Measurements from ENCODE around the gene SPECC1L.

SPECC1L gene

GRCh38 chr22:24433001-24433827, 162.6 kb downstream of the SPECC1L start:
- no peak for DNase-seq

GRCh38 chr22:24433828-24434470, 163.3 kb downstream of the SPECC1L start:
- no peak for DNase-seq

- no peak for DNase-seq
These were observed 164.1 kb downstream of the SPECC1L start for GRCh38 chr22:24434471-24435322.

GRCh38 chr22:24435323-24435645, 164.7 kb downstream of the SPECC1L start:
- DNase-seq = no peak

GRCh38 chr22:24435861-24436371, 165.3 kb downstream of the SPECC1L start:
- no peak for DNase-seq

- DNase-seq = no peak
These were observed 165.9 kb downstream of the SPECC1L start for GRCh38 chr22:24436553-24436952.

- no peak for DNase-seq
These were observed 166.5 kb downstream of the SPECC1L start for GRCh38 chr22:24437091-24437490.

- DNase-seq = no peak
These were observed 167.2 kb downstream of the SPECC1L start for GRCh38 chr22:24437741-24438328.

GRCh38 chr22:24440270-24440717, 169.7 kb downstream of the SPECC1L start:
- DNase-seq = no peak

- DNase-seq = no peak
These were observed 170.2 kb downstream of the SPECC1L start for GRCh38 chr22:24440718-24441405.

- DNase-seq = no peak
These were observed 171.0 kb downstream of the SPECC1L start for GRCh38 chr22:24441406-24442351.

- no peak for DNase-seq
These were observed 171.7 kb downstream of the SPECC1L start for GRCh38 chr22:24442352-24442744.

- DNase-seq = no peak
These were observed 173.0 kb downstream of the SPECC1L start for GRCh38 chr22:24443668-24444067.

- DNase-seq = no peak
These were observed 173.6 kb downstream of the SPECC1L start for GRCh38 chr22:24444251-24444650.

GRCh38 chr22:24444729-24445466, 174.3 kb downstream of the SPECC1L start:
- DNase-seq = no peak

GRCh38 chr22:24445481-24446259, 175.0 kb downstream of the SPECC1L start:
- DNase-seq = no peak

- DNase-seq = no peak
These were observed 175.6 kb downstream of the SPECC1L start for GRCh38 chr22:24446260-24446611.

GRCh38 chr22:24450610-24451009, 180.0 kb downstream of the SPECC1L start:
- DNase-seq = peak; percentile 45

GRCh38 chr22:24451162-24451561, 180.5 kb downstream of the SPECC1L start:
- DNase-seq = no peak

GRCh38 chr22:24453853-24454252, 183.2 kb downstream of the SPECC1L start:
- DNase-seq = no peak
